GM18907 (cell line): ENCODE results near the gene SLCO4A1.
A peak's percentile ranks its signal among the peaks of the same experiment; 100 is the strongest.

Source experiments
- ATAC-seq: cut with Tn5 transposase; IDR thresholded peaks from one replicate; pipeline ENCODE4 v1.9.1; 2021; ENCODE audit warnings: mild to moderate bottlenecking, moderate library complexity; ENCODE audit not compliant: unreplicated experiment

The SLCO4A1 gene

GRCh38 chr20:62606016-62606415 lies 36.3 kb upstream of the SLCO4A1 start:
- ATAC-seq = no peak

GRCh38 chr20:62606551-62607201 lies 35.6 kb upstream of the SLCO4A1 start:
- ATAC-seq = no peak

- no peak for ATAC-seq
Observed at GRCh38 chr20:62607366-62608217, 34.7 kb upstream of the SLCO4A1 start.

- no peak for ATAC-seq
Observed at GRCh38 chr20:62608218-62608565, 34.1 kb upstream of the SLCO4A1 start.

- no peak for ATAC-seq
Observed at GRCh38 chr20:62609279-62609720, 33.0 kb upstream of the SLCO4A1 start.

GRCh38 chr20:62609811-62610757 lies 32.2 kb upstream of the SLCO4A1 start:
- no peak for ATAC-seq

- no peak for ATAC-seq
Observed at GRCh38 chr20:62611012-62611411, 31.3 kb upstream of the SLCO4A1 start.

GRCh38 chr20:62611819-62612218 lies 30.5 kb upstream of the SLCO4A1 start:
- no peak for ATAC-seq

- ATAC-seq = no peak
Observed at GRCh38 chr20:62614085-62614960, 28.0 kb upstream of the SLCO4A1 start.

GRCh38 chr20:62614961-62615680 lies 27.2 kb upstream of the SLCO4A1 start:
- no peak for ATAC-seq

- no peak for ATAC-seq
Observed at GRCh38 chr20:62615750-62616251, 26.5 kb upstream of the SLCO4A1 start.

GRCh38 chr20:62616728-62617621 lies 25.3 kb upstream of the SLCO4A1 start:
- peak; percentile 57 for ATAC-seq

- peak; percentile 43 for ATAC-seq
Observed at GRCh38 chr20:62617711-62618483, 24.4 kb upstream of the SLCO4A1 start.

GRCh38 chr20:62618611-62619529 lies 23.4 kb upstream of the SLCO4A1 start:
- ATAC-seq = peak; percentile 51

GRCh38 chr20:62620625-62621024 lies 21.7 kb upstream of the SLCO4A1 start:
- no peak for ATAC-seq

- ATAC-seq = no peak
Observed at GRCh38 chr20:62621251-62622110, 20.8 kb upstream of the SLCO4A1 start.
